Uterus (tissue), 2 donors: ENCODE results near the gene DPP4.

Source experiments
- POLR2A ChIP-seq, 2 donors: fragments of 450-650 bp; IDR thresholded peaks; one replicate each; pipeline ENCODE4 v1.6.1; 2016; ENCODE audit warnings: antibody characterized with exemption in 2 of 2, mild to moderate bottlenecking in 1 of 2, moderate library complexity in 1 of 2
- TF ChIP-seq, protein P1 (sequence below), 4 experiments: fragments of 200-600 bp in 2 of 4; fragments of 450-650 bp in 2 of 4; sonication (generic) in 2 of 4; IDR thresholded peaks; one replicate each; pipeline ENCODE4 v1.5.1; 2016 to 2019; ENCODE audit warnings: antibody characterized with exemption in 4 of 4, mild to moderate bottlenecking in 2 of 4, moderate library complexity in 1 of 4

DNA sequence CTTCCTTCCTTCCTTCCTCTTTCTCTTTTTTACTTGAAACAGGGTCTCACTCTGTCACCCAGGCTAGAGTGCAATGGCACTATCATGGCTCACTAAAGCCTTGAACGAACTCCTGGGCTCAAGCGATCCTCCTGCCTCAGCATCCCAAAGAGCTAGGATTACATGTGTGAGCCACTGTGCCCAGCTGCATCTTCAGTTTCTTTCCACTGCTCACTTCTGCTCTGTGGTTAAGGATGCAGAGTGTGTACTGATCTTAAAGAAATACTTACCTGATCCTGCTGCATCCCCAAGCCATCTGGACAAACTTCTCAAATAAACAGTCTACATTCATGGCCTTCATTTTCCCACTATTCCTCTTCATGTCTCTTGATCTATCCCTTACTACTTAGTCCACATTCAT, 13.0 kb downstream of the DPP4 start:
- TF ChIP-seq POLR2A (IDR thresholded peaks at IDR 0.05): no peak
- TF ChIP-seq, protein P1, sequence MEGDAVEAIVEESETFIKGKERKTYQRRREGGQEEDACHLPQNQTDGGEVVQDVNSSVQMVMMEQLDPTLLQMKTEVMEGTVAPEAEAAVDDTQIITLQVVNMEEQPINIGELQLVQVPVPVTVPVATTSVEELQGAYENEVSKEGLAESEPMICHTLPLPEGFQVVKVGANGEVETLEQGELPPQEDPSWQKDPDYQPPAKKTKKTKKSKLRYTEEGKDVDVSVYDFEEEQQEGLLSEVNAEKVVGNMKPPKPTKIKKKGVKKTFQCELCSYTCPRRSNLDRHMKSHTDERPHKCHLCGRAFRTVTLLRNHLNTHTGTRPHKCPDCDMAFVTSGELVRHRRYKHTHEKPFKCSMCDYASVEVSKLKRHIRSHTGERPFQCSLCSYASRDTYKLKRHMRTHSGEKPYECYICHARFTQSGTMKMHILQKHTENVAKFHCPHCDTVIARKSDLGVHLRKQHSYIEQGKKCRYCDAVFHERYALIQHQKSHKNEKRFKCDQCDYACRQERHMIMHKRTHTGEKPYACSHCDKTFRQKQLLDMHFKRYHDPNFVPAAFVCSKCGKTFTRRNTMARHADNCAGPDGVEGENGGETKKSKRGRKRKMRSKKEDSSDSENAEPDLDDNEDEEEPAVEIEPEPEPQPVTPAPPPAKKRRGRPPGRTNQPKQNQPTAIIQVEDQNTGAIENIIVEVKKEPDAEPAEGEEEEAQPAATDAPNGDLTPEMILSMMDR (IDR thresholded peaks at IDR 0.05): no peak
